Loucy (cell line): ENCODE data around the gene SMIM35.

Source experiments
- EZH2phosphoT487 ChIP-seq: fragments of 200-600 bp; IDR thresholded peaks from 2 replicates; pipeline ENCODE4 v1.6.1; 2018; ENCODE audit warnings: antibody characterized with exemption, mild to moderate bottlenecking, moderate library complexity, borderline replicate concordance
- TF ChIP-seq, protein P1 (sequence below): fragments of 200-600 bp; sonication (generic); conservative IDR thresholded peaks from 2 replicates; pipeline ENCODE4 v1.5.1; 2014; ENCODE audit warnings: mild to moderate bottlenecking, antibody characterized with exemption, low read length

DNA sequence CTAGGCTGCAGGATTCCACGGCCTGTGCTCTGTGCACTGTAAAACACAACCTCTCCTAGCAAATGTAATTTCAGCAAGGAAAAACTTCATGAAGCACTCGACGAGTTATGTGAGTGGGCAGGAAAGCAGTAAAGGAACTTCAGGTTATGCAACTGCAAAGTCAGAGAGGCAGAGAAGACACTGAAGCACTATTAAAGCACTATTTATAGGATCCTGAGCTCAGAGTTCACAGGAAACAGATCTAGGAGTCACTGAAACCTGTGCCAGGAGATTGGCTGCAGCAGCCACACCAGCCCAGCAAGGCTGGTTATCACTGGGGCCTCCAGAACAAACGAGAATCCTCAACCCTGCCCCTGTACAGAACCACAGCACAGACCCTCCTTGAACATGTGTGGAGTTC, 2.5 kb downstream of the SMIM35 start:
- TF ChIP-seq, protein P1, sequence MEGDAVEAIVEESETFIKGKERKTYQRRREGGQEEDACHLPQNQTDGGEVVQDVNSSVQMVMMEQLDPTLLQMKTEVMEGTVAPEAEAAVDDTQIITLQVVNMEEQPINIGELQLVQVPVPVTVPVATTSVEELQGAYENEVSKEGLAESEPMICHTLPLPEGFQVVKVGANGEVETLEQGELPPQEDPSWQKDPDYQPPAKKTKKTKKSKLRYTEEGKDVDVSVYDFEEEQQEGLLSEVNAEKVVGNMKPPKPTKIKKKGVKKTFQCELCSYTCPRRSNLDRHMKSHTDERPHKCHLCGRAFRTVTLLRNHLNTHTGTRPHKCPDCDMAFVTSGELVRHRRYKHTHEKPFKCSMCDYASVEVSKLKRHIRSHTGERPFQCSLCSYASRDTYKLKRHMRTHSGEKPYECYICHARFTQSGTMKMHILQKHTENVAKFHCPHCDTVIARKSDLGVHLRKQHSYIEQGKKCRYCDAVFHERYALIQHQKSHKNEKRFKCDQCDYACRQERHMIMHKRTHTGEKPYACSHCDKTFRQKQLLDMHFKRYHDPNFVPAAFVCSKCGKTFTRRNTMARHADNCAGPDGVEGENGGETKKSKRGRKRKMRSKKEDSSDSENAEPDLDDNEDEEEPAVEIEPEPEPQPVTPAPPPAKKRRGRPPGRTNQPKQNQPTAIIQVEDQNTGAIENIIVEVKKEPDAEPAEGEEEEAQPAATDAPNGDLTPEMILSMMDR: no peak
- no peak for TF ChIP-seq EZH2phosphoT487
